ENCODE results near the gene CENPA.
"Not testable (repeated sequence)": the region's sequence is repeated elsewhere in the genome, so short reads cannot be mapped to it uniquely, and the experiment has no call there.

DNA sequence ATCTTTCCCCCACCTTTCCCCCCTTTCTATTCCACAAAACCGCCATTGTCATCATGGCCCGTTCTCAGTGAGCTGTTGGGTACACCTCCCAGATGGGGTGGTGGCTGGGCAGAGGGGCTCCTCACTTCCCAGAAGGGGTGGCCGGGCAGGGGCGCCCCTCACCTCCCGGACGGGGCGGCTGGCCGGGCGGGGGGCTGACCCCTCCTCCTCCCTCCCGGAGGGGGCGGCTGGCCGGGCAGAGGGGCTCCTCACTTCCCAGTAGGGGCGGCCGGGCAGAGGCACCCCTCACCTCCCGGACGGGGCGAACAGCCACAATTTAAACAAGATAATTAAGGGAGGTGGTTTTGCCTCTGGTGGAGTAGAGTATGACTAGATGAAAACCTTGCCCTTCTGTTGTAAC, 9.3 kb downstream of the CENPA start:
- not testable (repeated sequence) for TF ChIP-seq CTCF (conservative IDR thresholded peaks at IDR 0.05 in 1 of 2, IDR thresholded peaks at IDR 0.05 in 1 of 2; ENCODE audit: extremely low read depth in 1 of 2, insufficient read depth in 1 of 2, low read depth in 1 of 2, low read length in 2 of 2); EZH2 (IDR thresholded peaks at IDR 0.05; ENCODE audit: borderline replicate concordance, low read length)

All from mammary epithelial cell (primary cell).